ENCODE data around the gene DLG5. TPM values are rescaled to one million over a fixed set of nuclear protein-coding genes. Genes with fewer than 3 reads are reported as not detected.

Gene DLG5
- total and polyA plus RNA-seq, 2 experiments from 2014 or later: 15.5 to 29.3 TPM

DNA sequence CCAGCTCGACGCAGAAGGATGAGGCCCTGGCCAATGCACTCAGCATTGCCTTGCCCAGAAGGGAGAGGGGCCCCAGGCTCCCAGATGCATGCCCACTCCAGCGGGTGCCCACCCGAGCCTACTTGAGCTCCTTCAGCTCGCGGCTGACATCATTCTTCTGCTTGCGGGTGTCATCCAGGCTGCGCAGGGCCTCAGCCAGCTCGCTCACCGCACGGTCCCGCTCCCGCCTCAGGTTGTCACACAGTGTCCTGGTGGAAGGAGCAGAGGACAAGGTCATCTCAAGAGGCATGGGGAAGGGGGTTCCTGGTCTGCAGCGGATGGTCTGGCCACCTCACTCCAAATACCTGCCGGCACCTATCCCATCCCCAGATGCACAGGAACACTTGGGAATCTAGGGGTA lies 92.8 kb downstream of the DLG5 start:
- H3K9me2 ChIP-seq (replicated peaks; ENCODE audit: insufficient read depth): no peaks in the 10 kb centered on the region
- WGBS (ENCODE audit: low lambda C conversion rate, missing lambda C conversion rate): 97% methylated on average over 15 of the region's 15 CpGs
- no peak overlapping the region for H3K27ac ChIP-seq
- no peak overlapping the region for H3K4me2 ChIP-seq
- H3K79me2 ChIP-seq: no peaks in the 10 kb centered on the region
- TF ChIP-seq EZH2phosphoT487 (IDR thresholded peaks at IDR 0.05; ENCODE audit: low read depth, severe bottlenecking, unreplicated experiment) (no peak), EZH2 (IDR thresholded peaks at IDR 0.05; ENCODE audit: borderline replicate concordance) (no peak)
- TF ChIP-seq, protein P1, sequence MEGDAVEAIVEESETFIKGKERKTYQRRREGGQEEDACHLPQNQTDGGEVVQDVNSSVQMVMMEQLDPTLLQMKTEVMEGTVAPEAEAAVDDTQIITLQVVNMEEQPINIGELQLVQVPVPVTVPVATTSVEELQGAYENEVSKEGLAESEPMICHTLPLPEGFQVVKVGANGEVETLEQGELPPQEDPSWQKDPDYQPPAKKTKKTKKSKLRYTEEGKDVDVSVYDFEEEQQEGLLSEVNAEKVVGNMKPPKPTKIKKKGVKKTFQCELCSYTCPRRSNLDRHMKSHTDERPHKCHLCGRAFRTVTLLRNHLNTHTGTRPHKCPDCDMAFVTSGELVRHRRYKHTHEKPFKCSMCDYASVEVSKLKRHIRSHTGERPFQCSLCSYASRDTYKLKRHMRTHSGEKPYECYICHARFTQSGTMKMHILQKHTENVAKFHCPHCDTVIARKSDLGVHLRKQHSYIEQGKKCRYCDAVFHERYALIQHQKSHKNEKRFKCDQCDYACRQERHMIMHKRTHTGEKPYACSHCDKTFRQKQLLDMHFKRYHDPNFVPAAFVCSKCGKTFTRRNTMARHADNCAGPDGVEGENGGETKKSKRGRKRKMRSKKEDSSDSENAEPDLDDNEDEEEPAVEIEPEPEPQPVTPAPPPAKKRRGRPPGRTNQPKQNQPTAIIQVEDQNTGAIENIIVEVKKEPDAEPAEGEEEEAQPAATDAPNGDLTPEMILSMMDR (IDR thresholded peaks at IDR 0.05; ENCODE audit: poor library complexity): no peak
- H3K4me1 ChIP-seq (ENCODE audit: insufficient read depth): no peaks in the 10 kb centered on the region
- H3K36me3 ChIP-seq (replicated peaks; ENCODE audit: insufficient read depth, low read depth): no peaks in the 10 kb centered on the region
- H3K27me3 ChIP-seq: no peaks in the 10 kb centered on the region
- H3K9me3 ChIP-seq (ENCODE audit: low read depth): no peaks in the 10 kb centered on the region
- no peak overlapping the region for H3K4me3 ChIP-seq
- H2AFZ ChIP-seq: no peak overlapping the region
- H4K20me1 ChIP-seq (ENCODE audit: insufficient read depth, poor library complexity, severe bottlenecking): no peaks in the 10 kb centered on the region
- no peak for DNase-seq (ENCODE audit: low spot score)

DNA sequence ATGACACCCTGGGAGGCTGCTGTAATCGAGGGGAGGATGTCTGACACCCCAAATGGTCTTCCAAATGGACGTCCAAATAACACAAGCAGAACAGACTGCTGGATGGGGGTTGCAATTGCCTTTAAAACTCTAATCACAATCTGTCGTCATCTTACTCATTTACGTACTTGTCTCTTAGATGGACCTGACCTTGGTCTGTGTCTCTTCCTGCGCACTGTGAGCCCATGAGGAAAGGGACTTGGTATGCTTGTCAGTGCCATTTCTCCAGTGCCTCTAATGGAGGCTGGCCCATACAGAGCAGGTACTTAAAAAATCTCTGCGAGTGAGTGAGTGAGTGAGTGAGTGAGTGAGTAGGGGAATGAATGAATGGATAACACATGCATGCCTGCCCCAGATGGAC lies 93.3 kb downstream of the DLG5 start:
- H3K9me3 ChIP-seq (ENCODE audit: low read depth): no peaks in the 10 kb centered on the region
- whole genome bisulfite sequencing (ENCODE audit: low lambda C conversion rate, missing lambda C conversion rate): 97% methylated on average over 6 of the region's 6 CpGs
- no peak overlapping the region for H2AFZ ChIP-seq
- no peaks in the 10 kb centered on the region for H3K4me1 ChIP-seq (ENCODE audit: insufficient read depth)
- no peaks in the 10 kb centered on the region for H3K27me3 ChIP-seq
- H3K4me2 ChIP-seq: no peak overlapping the region
- no peak for DNase-seq (ENCODE audit: low spot score)
- H3K79me2 ChIP-seq: no peaks in the 10 kb centered on the region
- TF ChIP-seq EZH2 (IDR thresholded peaks at IDR 0.05; ENCODE audit: borderline replicate concordance) (no peak), EZH2phosphoT487 (IDR thresholded peaks at IDR 0.05; ENCODE audit: low read depth, severe bottlenecking, unreplicated experiment) (no peak)
- TF ChIP-seq, protein P1 (IDR thresholded peaks at IDR 0.05; ENCODE audit: poor library complexity): no peak
- H3K27ac ChIP-seq: no peak overlapping the region
- no peaks in the 10 kb centered on the region for H3K36me3 ChIP-seq (replicated peaks; ENCODE audit: insufficient read depth, low read depth)
- H3K4me3 ChIP-seq: no peak overlapping the region
- H3K9me2 ChIP-seq (replicated peaks; ENCODE audit: insufficient read depth): no peaks in the 10 kb centered on the region
- no peaks in the 10 kb centered on the region for H4K20me1 ChIP-seq (ENCODE audit: insufficient read depth, poor library complexity, severe bottlenecking)

DNA sequence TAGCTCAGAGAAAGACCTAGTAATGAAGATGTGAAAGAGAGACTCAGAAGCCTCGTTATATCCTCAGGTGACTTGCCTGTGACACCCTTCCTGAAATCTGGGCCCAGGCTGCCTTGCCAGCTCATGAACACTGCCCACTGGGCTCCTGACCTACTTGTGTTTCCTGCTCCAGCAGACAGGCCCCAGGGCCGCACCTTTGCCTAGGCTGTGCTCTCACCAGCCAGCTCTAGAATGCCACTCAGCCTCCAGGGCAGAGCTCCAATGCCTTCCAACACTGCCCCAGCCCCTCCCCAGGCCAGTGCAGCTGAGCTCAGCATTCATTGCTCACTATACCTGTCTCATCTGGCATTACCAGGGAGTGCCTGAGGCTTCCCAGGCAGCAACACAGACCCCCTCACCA lies 94.3 kb downstream of the DLG5 start:
- no peaks in the 10 kb centered on the region for H3K36me3 ChIP-seq (replicated peaks; ENCODE audit: insufficient read depth, low read depth)

More for the DNA sequence above, 94.3 kb downstream of the DLG5 start:
- Histone ChIP-seq H3K79me2 (no peaks in the 10 kb centered on the region), H2AFZ (no peak overlapping the region), H3K27ac (no peak overlapping the region), H4K20me1 (ENCODE audit: insufficient read depth, poor library complexity, severe bottlenecking) (no peaks in the 10 kb centered on the region), H3K4me2 (no peak overlapping the region), H3K4me3 (no peak overlapping the region), H3K27me3 (no peaks in the 10 kb centered on the region), H3K4me1 (ENCODE audit: insufficient read depth) (no peaks in the 10 kb centered on the region), H3K9me2 (replicated peaks; ENCODE audit: insufficient read depth) (no peaks in the 10 kb centered on the region), H3K9me3 (ENCODE audit: low read depth) (no peaks in the 10 kb centered on the region)
- TF ChIP-seq EZH2 (IDR thresholded peaks at IDR 0.05; ENCODE audit: borderline replicate concordance) (no peak), EZH2phosphoT487 (IDR thresholded peaks at IDR 0.05; ENCODE audit: low read depth, severe bottlenecking, unreplicated experiment) (no peak)
- TF ChIP-seq, protein P1 (IDR thresholded peaks at IDR 0.05; ENCODE audit: poor library complexity): no peak
- no peak for DNase-seq (ENCODE audit: low spot score)
- 98% methylated on average over 2 of the region's 2 CpGs for WGBS (ENCODE audit: low lambda C conversion rate, missing lambda C conversion rate)
